NCI-H2171 treated with DMSO at 0.1 percent for 48 hours (cell line): Measurements from ENCODE around the gene SLC2A9.
"Not testable (repeated sequence)": the region's sequence is repeated elsewhere in the genome, so short reads cannot be mapped to it uniquely, and the experiment has no call there.

Experiments
- DNase-seq: peaks from one replicate; lab custom pipeline; 2025; lab: John Stamatoyannopoulos, UW

SLC2A9 gene

DNA sequence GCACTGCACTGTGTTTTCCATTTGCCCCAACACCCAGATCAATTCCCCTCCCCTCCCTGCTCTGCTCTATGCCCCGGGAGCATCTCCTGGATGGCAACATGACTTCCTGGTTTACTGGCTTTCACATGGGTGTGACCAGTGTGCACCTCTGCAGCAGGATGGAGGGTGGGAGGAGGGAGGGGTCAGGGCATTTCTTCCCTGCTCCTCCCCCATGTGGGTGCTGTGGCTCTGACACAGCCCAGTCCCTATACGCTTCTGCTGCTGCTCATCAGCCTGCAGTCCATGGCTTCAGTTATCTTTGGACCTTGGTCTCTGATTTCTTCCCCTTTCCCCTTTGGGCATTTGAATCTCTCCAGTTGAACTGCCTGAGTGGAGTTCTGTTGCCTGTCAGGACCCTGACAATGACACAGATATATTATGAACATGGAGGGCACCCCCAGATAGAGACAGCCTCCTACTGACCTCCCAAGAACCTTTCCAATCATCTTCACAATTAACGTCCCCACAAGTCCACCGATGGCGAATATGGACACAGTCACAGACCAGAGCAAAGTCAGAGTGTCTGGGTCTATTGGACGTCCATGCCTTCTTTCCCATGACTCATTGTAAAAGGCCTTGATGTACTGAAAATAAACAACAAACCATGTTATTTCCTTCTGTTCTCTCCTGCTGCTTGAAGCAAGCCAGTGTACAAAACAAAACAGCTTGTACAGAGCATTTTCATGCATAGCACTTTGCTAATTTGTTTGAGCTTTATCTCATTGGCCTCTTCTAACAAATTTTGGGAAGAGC, 24.8 kb downstream of the SLC2A9 start:
- DNase-seq, result no peak

DNA sequence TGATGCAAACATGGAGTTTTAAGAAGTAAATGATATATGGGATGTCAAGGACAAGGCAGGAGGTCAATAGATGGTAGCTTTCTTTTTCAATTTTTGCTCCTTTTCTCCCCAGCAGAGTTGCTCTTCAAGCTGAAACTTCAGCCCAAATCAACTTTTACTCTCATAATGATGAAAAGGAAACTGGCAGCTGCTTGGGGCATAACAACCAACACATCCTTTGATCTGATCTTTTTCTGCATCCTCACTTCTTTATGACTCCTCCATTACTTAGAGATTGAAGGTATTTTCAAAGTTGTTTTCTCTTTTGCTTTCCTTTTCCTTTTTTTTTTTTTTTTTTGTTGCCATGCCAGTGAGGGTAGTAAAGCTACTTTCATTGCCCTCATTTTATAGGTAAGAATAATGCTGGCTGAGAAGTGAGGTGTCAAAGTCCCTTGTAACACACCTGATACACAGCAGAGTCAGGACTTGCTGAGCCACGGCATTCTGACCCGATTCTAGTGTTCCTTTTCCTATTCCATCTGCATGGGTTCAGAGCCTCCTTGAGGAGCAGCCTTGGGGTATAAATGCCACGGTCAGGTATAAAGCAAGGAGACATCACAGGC, 26.9 kb downstream of the SLC2A9 start:
- DNase-seq, result no peak

DNA sequence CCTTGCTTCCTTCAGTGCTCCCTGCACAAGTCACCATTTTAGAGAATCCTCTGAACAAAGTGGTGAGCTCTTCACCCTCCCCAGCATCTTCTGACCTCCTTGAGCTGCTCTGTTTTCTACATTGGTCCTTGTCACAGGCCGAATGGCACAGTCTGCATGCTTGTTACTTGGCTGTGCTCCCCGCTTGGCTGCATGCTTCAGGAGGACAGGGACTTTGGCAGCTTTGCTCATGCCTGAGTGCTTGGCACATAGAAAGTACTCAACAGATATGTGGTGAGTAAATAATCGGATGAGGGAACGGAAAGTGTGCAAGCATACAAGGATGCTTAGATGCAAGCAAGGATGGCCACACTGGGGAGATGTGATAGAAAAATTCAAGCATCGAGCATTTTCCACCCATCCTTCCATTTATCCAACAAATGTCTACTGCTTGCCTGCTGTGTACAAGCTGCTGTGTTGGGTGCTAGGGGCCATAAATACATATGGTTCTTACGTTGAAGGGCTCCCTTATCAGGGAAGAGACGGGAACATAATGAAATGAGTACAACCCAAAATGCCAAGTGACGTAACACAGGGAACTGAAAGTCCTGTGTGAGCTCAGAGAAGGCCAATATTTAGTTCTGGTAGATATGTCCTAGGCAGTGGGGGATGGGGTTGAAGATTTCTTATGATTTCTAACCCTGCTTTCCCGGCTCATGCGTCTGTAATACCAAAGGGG, 31.2 kb downstream of the SLC2A9 start:
- DNase-seq, result no peak

DNA sequence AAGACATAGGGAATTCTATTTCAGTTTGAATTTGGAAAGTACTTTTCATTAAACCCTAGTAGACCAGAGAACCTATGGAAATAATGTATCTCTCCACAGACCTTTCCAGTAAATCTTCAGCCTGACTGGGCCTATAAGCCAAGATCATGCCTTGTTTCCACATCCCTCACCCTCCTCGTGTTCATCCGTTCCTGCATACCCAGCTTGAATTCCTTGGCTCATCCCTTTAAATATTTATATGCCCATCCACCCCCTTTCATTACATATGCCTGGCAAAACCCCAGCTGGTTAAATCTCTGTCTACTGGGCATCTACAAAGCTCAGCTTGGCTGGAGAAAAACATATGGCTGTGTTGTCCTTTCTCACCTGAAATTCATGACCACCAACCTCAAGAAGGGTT, 32.4 kb downstream of the SLC2A9 start:
- no peak for DNase-seq

DNA sequence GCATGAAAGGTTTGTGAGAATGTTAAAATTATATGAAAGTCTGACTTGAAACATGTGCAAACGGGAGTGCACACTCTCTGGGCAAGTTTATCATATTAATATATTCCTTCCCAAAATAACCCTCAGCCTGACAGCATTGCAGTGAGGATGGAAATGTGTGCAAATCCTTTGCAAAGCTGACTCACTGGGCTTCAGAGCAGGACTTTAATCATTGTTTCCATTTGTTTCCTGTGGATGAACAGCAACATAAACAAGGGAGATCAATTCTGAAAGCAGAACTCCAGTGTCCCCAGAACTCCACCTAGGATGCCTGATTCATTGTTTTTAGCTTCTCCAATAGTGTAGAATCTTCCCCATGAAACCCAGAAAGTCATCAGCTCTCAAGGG, 32.9 kb downstream of the SLC2A9 start:
- DNase-seq, result no peak

GRCh38 chr4:9987749-9988362, 33.4 kb downstream of the SLC2A9 start:
- no peak for DNase-seq

DNA sequence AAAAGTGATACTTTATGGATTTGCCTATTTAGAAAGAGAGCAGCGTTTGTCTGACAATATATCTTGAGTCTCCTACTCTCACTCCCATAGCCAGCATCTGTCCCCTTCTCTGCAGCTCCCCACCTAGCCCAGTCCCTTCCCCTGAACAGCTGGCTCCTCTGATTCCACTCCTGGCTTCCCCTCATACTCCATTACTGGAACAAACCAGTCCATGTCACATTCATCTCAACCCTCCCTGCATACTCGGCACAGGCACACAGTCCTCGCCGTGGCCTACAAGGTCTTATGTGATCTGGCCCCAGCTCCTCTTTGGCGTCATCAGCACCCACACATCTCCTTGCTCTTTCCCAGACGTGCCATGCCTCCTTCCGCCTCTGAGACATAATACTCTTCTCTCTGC, 36.7 kb downstream of the SLC2A9 start:
- DNase-seq, result no peak

DNA sequence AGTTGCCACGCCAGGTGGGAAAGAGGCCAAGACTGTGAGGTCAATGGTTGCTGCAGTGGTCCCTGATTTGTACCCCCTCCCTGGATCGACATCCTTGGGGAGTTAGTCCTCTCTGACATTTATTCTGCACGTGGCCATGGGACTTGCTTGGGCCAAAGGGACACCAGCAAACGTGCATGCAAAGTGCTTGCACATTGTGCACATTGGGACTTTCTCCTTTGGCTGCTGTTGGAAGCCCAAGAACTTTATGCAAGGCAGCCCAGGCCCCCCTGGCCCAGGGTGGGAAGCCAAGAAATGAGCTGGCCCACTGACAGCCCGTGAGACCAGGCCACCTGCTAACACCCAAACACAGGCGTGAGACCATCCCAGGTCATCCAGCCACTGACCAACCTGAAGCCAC, 38.1 kb downstream of the SLC2A9 start:
- DNase-seq, result no peak

- DNase-seq, result not testable (repeated sequence)
These were observed 39.4 kb downstream of the SLC2A9 start for GRCh38 chr4:9981899-9982298.

DNA sequence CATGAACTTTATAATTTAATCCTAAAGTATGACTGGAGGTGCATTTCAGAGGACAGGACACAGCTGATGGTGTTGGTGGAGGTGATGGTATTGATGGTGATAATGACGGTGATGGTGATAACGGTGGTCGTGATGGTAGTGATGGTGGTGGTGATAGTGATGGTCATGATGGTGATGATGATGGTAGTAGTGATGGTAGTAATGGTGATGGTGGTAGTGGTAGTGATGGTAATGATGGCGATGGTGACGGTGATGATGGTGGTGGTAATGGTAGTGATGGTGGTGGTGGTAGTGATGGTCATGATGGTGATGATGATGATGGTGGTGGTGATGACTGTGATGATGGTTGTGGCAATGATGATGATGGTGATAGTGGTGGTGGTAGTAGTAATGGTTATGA, 40.4 kb downstream of the SLC2A9 start:
- DNase-seq, result no peak

- no peak for DNase-seq
These were observed 42.1 kb downstream of the SLC2A9 start for GRCh38 chr4:9979101-9979701.

- DNase-seq, result no peak
These were observed 43.7 kb downstream of the SLC2A9 start for GRCh38 chr4:9977518-9978031.

- no peak for DNase-seq
These were observed 44.5 kb downstream of the SLC2A9 start for GRCh38 chr4:9976781-9977180.

DNA sequence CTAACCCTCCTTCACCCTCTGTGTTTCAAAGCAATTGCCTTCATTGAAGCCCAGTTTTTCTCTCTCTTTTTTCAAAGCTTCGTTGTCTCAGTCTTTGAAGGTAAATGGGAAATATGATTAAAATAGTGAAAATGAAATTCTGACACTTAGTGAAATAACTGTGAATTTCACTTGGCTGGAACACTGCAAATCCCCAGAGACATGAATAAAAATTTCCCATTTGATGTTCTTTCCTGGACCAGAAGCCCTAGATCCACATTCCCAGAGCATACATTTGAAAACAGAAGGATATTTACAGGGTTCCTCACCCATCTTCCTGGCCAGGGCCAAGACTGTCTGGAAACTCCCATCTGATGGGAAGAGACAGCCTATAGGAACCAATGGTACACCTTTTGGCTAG, 45.0 kb downstream of the SLC2A9 start:
- no peak for DNase-seq

- DNase-seq, result peak; percentile 17
These were observed 49.6 kb downstream of the SLC2A9 start for GRCh38 chr4:9971711-9972110.

DNA sequence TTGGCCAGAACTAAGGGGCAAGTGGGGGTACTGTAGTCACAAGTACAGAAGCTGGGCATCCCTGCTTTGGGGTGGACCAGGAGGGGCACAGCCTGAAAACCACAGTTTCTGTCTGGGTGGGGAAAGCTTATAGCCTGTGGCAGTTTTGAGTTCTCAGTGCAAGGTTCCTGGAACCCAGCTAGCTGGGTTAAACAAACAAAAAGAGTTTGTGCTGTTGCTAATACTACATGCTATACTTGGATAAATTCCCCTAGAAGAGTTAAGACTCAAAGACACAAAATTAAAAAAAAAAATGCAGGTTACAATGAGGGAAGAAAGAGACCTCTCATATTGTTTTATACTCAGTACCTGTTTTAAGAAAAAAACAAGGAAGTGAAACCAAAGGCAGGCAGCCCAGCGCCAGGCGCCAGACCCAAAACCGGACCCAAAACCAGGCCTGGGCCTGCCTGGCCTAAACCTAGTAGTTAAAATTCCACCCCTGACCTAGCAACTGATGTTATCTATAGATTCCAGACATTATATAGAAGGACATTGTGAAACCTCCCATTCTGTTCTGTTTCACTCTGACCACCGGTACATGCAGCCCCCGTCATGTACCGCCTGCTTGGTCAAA, 50.8 kb downstream of the SLC2A9 start:
- no peak for DNase-seq

- DNase-seq, result no peak
These were observed 51.5 kb downstream of the SLC2A9 start for GRCh38 chr4:9969526-9970398.

DNA sequence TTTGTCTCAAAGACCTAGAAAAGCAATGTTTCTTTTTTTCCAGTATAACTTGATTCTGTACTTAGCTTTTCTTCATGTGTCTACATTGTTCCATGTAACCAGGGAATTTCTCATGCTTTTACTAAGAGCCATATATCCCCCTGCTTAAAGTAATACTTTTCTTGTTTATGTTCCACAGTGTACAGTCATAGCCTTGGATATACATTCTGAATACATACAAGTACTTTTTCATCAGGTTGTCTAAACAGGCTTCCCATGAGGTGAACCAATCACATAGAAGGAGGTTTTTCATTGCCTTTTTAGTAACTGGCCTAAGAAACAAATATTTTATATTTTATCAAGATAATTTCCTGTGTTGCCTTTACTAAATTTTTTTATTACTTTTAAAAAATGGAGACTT, 52.8 kb downstream of the SLC2A9 start:
- no peak for DNase-seq

DNA sequence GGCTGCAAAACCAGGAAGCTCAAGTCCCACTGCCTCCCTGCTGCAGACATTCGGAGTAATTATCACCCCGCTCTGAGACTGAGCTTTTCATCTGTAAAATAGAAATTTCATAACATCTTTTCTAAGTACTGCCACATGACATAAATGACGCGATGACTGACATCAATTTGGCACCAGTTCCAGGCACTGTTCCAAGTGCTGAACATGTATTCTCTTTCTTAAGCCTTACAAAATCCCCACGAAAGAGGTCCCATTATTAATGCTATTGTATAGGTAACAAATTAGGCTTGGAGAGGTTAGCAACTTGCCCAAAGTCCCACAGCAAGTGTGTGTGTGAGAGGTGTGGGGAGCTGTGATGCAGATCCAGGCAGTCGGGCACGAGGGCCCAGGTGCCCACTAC, 56.4 kb downstream of the SLC2A9 start:
- DNase-seq, result no peak

DNA sequence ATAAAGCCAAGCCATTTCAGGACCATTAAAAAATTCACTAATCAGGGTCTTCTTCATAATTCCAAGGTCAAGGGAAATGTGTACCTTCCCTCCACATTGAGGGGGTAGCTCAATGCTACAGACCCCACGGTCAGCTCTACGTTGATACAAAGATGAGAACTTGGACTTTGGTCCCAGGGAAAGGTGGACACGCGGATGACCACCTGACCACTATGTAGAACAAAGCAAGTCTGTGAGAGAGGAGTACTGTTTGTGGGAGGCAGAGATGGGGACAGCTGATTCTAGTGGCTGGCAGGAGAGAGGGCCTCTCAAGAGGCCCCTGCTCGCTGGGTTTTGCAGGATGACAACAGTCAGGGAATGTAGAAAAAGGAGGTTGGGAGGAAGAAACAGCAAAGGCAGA, 58.0 kb downstream of the SLC2A9 start:
- DNase-seq, result no peak
